Measurements from ENCODE around the gene LINC01488.

LINC01488 gene

DNA sequence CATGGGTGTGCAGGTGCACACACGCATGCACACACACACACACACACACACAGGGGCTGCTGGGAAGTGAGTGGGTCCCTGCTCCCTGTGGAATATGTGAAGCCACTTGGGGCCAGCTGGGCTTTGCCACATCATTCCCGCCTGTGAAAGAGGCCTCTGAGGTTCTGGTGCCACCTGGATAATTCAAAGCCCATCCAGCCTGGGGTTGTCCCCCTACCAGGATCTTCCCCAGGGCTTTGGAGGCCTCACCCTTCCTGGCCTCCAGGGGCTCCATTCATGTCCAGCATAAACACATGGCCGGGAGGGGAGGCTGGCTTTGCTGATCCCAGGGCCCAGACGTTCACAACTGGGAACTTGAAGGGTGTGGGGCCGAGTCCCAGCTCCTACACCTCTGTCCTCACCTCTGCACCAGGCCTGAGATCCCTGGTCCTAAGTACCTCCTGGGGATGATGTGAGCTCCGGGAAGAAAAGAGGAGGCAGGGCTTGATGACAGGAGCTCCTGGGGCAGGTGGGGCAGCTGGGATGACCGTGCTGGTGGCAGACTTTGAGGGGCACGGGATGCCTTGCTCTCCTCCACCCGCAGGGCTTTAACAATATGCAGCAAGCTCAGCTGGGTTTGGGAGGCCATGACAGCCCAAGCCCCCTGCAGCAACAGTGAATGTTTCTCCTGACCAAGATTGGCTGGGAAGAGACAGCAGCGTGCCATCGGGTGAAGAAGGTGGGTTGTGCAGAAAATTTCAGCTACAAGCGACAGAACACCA, 14.2 kb downstream of the LINC01488 start:
- no peak for DNase-seq

DNA sequence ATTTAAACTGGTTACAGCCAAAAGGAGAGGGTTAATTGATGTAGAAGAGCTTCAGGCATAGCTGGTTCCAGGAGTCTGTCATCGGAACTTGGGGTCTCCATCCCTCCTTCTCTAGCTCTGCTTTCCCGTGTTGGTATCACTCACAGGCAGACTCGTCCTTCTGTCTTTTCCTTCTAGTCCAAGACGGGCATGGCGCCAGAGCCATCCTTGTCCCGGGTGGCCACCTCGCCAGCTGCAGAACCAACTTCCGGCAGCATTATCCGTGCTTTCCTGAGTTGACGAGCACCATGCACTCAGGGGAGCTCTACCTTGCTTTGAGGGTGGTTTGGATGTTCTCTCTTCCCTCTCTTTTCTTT, 14.7 kb downstream of the LINC01488 start:
- no peak for DNase-seq

DNA sequence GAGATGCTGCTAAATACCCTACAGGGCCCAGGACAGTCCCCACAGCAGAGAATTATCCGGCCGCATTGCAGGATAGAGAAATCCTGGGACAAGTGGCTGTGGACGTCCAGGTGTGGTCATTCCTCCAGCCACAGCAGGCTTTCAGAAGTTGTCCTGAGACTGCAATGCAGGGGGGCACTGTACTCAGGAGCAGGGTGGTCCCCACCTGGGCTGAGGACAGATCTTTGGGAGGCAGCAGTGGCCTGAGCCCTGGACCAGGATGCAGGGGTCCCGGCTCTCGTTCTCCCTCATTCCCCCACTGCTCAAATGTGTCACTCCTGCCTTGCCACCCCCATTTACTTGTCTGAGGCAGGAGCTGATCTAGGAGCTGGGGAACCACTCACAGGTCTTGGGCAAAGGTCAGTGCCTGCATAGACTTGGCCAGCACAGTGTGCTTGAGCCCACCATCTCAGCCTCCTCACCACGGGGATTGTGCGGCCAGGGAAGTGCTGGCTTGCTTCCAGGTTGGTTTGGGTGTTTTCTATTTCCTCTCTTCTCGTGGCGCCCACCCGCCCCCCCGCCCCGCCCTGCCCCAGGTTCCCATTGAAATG, 15.3 kb downstream of the LINC01488 start:
- DNase-seq = no peak

DNA sequence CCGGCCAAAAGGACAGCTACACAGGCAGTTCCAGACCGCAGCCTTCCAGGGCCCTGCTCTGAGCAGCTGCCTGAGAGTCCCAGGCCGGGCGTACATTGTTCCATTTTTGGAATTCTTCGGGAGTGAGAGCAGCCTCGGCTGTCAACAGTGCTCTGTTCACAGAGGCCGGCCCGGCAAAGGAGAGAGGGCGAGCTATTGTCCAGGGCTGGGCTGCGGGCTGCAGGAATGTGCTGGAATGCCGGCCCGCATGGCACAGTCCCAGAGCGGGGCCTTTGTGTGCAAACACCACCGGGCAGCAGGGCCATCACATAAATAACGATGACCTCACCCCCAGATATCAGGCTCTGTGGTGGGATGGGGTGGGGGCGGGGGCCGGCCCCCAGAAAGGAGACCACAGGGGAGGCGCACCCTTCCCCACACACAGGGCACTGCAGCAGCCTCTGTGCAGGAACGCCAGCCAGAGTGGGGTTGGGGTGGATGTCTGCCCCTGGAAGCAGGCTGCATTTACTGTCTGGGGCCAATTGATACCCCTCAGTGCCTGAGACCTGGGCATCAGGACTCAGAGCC, 15.8 kb downstream of the LINC01488 start:
- DNase-seq = no peak

DNA sequence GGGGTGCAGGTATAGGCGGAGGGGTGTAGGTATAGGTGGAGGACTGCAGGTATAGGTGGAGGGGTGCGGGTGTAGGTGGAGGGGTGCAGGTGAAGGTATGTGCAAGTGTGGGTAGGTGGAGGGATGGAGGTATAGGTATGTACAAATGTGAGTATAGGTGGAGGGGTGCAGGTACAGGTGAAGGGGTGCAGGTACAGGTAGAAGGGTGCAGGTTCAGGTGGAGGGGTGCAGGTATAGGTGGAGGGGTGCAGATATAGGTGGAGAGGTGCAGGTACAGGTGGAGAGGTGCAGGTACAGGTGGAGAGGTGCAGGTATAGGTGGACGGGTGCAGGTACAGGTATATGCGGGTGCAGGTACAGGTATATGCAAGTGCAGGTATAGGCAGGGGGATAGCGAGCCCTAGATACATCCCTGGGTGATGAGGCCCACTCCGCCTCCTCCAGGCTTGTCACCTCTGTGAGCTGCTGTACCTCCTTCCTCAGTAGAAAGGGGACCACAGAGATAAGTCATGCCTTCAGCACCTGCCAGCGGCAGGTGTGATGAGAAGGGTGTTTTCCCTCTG, 17.2 kb downstream of the LINC01488 start:
- DNase-seq = no peak

DNA sequence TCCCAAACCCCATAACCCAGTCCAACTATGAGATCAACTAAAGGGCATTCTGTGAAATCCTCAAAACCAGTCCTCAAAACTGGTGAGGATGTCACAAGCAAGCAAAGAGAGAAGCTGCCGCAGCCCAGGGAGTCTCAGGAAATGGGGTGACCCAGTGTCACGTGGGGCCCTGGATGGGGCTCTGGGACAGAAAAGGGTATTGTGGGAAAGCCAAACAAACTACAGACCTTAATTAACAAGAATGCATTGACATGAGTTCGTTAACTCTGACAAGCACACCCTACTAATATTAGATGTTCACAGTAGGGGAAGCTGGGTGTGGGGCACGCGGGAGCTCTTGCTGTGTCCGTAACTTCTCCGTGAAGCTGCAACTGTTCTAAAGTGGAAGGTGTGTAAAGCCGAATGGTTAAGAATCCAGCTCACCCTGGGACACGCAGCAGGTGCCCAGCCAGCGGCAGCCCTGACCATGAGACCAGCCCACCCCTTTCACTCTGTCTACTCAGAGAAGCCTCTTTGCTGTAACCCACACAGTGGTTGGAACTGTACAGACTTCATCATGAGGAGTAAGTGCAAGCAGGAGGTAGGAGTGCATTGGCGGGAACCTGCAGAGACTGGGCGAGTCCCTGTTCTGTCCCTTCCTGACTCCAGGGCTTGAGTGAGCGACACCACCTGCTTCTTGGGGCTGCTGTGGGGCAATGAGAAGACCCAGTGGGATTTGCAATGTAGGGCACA, 17.9 kb downstream of the LINC01488 start:
- no peak for DNase-seq

DNA sequence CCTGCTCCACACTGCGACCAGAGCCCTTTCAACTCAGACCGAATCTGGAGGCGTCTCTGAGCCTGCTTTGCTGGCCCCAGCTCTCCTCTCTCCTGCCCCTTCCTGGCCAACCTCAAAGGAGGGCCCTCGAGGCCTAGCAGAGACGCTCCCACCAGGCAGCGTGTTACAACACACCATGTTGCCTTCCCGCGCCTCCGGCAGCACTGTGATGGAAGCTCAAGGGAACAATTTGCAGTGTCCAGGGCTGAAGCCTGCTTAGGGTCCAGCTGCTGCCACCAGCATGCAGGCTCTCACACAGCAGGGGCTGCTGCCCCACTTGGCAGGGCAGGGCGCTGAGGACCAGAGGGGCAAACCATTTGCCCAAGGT, 18.4 kb downstream of the LINC01488 start:
- DNase-seq = no peak

DNA sequence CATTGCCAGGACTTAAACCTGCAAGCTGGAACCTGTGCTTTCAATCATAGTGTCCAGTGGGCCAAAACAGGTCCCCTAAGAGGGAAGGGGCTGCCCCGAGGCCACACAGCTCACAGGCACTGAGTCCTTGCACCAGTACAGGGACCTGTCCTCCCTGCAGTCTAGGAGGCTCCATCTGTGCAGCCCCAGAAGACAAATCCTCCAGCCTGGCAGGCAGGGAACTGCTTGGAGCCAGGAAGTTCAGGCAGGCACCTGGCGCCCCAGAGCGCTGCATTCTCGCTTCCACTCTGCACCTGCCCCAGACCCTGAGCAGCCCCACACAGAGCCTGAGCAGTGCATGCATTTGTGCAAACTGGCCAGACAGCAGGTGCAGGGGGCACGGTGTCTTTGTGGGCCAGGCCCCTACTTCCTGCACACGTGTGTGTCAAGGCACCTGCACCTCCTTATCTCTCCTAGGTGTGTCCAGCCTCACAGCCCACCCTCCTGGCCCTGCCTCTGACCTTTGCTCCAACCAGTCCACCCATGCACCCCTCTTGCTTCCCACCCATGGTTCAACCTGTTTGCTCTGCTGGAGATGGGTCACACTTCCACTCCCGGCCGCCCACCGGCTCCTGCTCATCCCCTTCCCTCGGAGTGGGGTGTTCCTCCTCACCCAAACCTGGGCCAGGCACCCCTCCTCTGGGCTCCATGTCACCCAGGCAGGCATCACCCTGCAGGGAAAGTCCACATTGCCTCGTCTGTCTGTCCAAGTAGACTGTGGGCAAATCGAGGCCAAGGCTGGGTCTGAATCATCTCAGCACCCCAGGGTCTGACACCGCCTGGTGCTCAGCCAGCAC, 19.0 kb downstream of the LINC01488 start:
- DNase-seq = no peak

DNA sequence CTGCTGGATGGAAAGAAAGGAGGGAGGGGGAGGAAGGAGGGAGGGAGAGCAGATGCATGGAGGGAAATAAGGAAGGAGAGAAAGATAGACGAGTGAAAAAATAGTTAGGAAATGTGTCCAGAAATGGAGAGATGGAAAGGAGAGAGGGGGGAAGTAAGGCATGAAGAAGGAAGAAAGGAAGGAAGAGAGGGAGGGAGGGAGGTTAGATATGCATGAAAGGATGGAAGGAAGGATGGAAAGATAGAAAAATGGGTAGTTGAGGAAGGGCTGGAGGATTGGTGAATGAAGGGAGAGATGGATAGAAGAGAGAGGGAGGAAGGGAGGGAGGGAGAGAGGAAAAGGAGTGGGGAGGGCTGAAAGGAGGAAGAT, 19.6 kb downstream of the LINC01488 start:
- DNase-seq = no peak

DNA sequence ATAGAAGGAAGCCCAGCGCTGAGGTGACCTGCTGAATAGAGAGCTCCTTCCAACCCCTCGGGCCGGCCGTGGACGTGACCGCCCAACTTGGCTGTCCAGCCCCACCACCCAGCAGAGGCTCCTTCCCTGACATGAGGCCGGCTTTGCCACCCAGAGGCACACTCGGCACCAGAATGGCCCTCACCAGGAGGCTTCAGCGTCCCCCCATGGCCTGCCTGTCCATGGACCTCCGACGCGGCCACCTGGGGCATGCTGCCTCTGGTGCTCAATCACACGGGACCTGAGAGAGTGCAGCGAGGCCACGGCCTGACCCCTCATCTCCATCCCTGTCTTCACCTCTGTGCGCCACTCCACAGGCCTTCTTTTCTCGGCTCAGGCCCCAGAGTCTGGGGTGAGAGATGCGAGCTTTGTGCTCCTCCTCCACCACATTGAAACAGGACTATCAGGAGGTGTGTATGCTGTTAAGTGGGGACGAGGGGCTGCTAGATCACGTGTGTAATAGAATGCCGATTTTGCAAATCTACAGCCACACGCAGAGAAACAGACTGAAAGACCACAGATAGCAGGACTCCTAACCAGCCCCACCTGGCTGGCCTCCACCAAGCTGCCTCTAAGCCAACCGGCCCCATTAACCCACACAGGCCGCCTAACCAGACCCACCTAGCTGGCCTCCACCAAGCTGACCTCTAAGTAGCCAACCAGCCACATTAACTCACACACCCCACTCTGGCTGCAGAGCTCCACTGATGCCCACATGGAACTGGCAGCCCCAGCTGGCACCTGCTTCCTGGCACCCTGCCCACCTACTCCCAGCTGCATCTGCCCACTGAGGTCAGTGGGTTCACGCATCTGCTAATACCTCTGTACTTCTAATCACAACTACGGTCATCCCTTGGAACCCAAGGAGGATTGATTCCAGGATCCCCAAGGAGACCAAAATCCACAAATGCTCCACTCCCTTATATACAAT, 20.7 kb downstream of the LINC01488 start:
- DNase-seq = no peak

DNA sequence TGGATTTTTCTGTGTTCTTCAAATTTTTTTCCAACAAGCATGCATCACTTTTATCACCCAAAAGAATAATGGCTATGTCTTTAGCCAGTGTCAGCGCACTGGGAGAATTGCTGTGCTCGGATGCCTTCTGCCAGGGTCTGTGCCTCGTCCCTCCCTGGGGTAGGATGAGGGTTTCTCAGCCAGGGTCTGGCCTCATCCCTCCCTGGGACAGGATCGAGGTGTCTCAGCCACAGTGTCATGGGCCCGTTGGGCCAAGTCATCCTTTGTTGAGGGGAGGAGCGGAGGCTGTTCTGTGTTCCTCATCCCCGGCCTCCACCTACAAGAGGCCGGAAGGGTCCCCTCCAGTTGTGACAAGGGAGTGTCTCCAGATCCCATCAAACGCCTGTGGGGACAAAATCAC, 22.7 kb downstream of the LINC01488 start:
- DNase-seq = no peak

DNA sequence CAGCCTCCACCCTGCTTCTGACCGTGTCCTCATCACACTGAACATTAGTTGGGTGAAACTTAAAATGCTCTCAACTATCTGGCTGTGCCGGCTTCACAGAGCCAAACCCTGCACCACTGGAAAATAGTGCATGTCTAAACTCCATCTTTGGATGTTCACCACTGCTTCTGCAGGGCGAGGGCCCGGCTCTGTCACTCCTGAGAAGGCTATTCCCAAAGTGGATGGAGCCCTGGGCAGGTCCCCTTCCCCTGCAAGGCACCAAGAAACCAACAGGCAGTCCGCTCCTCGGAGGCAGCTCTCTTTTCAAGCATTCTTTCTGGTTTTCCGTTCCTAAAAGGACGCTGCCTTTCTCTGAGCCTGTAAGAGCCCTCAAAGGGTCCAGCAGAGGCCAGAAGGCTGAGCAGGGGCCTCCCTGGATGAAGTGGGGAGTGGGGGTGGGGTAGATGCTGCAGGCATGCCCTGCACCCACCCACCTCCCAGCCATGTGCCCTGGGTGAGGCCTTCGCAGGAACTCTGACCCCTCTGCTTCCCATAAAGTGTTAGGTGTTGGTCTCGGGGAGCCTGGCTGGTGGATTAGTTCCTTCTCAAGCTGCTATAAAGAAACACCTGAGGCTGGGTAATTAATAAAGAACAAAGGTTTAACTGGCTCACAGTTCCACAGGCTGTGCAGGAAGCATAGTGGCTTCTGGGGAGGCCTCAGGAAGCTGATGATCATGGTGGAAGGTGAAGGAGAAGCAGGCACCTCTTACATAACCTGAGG, 23.3 kb downstream of the LINC01488 start:
- no peak for DNase-seq

DNA sequence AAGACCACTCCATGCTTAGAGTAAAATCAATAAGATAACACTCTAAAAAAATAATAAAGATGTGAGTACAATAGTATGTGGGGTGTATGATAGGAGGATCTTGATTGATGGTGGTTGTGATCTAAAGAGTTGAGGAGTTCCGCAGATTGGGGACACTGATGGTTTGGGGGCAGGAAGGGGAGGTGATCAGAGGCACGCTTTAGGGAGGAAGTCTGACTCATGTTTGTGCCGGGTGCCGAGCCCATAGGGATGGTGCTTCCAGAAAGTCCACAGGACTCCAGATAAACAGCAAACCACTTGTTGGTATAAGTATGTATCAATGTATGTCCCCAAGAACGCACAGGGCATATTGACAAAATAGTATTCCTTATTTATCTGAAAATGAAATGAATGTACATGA, 27.5 kb downstream of the LINC01488 start:
- no peak for DNase-seq

DNA sequence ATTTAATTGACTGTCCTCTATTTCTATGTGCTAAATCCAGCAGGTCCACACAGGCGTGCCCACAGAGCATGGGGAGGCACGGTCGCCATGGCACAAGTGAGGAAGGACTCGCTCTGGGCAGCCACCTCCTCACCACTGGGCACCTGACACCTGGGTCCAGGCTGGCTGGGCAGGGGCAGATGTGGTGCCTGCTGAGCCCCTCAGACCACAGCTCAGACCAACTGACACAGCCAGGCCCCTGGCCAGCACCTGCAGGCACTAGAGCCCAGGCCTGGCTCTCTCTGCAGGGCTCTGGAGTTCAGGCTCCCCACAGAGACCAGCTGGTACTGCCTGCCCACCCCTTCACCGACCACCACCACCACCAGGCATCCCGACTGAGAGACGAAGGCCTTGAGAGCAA, 27.9 kb downstream of the LINC01488 start:
- DNase-seq = no peak

DNA sequence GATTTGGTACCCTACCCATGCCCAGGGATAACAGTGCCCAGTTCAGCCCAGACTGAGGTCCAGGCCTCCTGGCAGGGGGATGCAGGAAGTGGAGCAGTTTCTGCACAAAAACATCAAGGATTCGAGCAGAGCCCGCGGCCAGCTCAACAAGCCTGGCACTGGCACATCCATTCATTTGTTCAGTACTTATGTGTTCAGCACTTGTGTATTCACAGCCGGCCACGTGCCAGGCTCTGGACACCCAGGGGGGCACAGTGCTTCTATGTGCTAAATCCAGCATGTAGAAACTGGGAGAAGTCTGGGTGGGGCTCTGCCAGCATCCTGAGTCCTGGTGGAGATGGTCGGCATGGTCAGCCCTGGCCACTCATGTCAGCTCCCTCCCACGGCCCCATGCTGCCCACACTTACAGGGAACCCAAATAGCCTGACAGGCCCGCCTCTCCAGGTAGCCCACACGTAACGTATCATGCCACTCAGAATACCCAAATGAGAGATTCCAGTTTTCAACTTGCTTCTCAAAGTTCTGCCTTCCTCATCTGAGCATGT, 28.5 kb downstream of the LINC01488 start:
- DNase-seq = no peak

DNA sequence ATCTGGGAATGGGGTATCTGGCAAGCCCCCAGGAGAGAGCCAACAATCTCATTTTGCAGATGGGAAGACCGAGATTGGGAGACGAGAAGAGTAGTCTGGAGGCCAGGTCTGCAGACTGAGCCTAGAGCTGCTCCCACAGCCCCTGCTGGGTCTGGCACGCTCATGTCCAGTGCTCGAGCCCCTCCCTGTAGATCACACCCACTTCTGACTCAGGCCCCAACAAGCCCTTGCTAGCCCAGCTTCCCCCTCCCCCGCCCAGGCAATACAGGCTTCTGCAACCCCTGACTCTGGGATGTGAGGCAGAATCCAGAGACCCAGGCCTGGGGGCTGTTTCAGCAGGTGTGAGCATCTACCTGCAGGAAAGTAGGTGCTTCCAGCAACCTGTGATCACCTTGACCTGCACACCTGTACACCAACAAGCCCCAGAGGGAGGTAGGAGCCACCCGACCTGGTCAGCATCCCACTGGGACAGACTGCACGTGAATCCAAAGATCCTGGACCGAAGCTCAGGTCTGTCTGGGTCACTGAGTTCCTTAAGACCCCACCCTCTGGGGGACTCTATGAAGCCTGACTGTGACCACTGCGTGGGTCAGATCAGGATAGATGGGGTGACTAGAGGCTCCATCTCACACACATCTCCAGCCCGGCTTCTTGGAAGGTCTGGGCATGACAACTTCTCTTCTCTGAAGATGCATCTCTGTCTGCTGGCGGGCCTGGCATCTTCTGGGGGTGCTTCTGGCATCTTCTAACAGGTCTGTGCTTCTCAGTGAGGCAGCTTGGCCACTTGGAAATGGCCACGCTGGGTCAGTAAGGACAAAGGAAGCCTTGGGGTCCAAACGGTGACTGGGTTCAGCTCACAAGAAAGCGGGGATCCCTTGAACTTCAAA, 29.3 kb downstream of the LINC01488 start:
- DNase-seq = no peak

DNA sequence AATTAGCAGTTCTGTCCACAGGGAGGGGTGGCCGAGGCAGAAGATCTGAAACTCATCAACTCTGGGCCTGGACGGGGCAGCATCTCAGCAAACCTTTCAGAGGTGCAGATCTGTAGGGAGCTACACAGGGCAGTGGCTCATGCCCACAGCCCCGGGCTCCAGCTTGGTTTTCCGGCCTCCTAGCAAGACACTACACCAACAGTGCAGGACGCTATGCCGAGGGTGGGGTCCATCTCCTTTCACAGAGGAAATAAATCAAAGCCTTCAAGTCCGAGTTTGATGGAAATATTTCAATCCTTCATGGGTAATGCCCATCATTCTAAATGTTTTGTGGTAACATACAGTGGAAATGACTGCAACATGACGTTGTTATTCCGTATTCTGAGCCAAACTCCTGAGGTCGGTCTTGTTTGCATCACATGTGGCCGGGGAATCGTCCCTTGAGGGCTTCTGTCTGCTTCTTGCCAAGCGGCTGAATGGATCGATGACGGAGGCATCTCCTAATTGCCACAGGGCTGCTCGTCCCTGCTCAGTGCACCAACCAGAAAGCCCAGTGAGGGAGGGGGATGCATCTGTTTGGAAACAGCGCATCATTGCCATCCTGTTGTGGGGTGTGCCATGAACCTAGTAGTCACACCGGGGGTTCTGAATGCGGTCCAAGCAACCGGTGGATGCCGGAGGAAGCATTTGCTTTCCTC, 30.0 kb downstream of the LINC01488 start:
- DNase-seq = no peak

DNA sequence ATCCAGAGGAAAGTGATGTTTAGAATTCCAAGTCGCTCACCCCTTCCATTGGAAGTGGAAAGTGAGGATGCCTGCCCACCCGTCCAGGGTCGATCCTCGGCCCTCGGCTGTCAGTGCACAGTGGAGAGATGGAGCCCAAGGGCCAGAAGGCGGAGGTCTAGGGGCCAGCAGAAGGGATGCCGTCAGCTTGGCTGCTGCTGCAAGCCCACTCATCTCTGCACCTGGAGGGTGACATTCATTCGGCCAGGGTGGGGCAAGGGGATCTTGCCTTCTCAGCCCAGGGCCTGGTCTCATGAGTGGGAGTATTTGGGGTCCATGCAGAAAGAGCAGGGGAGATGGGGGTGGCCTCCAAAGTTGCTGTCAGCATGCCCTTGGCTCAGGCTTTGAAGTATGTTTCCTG, 30.7 kb downstream of the LINC01488 start:
- DNase-seq = no peak

DNA sequence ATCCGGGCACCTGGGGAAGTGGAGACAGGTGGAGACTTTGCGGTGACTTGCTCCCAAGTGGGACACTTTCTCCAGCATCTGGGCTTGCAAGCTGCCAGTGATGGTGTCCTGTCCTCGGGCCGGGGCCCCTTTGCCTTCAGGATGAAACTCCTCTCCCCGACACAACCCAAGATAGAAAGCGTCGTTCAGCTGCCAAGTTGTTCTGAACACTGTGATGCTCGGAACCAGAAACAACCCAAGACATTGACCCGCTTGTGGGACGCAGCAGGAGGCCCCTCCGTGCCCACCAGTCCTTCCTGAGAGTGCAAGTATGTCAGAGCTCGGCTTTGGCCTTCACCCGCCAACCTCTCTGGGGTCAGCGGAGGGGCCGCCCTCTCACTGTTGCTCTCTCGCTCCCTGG, 31.3 kb downstream of the LINC01488 start:
- DNase-seq = no peak

Measured in stimulated activated CD4-positive, alpha-beta T cell treated with anti-CD3 and anti-CD28 coated beads, Interleukin-2, amount 100 ng/mL, for 48 hours (primary cell).